ENCODE results near the gene AFMID. TPM values are rescaled to one million over a fixed set of nuclear protein-coding genes. Genes with fewer than 3 reads are reported as not detected.

AFMID gene
- total RNA-seq, 1 donor from 2014 or later: 26.5 TPM

DNA sequence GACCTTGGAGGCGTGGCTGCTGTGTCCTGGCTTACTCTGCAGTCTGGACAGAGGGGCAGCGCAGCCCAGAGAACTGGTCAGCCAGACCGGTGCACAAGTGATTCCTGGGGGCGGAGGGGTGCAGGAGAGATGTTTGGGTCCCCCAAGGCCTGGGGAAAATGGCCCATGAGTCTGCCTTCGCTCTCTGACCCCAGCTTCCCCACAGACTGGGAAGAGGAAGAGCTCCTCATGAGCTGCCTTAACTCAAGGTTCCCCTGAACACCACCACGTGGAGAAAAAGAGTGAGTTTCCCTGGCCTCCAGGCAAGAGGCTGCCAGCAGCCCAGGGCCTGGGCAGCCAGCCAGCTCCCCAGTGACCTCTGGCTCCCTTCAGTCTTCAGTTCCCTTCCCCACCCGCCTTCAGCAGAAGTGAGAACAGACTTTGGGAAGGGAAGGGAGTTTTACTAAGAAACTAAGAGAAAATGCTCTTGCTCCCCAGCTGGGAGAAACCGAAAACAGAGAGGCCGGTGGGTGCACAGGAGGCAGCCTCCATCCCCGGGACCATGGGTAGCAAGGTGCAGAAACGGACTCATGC, 42.9 kb upstream of the AFMID start:
- TF ChIP-seq, protein P1, sequence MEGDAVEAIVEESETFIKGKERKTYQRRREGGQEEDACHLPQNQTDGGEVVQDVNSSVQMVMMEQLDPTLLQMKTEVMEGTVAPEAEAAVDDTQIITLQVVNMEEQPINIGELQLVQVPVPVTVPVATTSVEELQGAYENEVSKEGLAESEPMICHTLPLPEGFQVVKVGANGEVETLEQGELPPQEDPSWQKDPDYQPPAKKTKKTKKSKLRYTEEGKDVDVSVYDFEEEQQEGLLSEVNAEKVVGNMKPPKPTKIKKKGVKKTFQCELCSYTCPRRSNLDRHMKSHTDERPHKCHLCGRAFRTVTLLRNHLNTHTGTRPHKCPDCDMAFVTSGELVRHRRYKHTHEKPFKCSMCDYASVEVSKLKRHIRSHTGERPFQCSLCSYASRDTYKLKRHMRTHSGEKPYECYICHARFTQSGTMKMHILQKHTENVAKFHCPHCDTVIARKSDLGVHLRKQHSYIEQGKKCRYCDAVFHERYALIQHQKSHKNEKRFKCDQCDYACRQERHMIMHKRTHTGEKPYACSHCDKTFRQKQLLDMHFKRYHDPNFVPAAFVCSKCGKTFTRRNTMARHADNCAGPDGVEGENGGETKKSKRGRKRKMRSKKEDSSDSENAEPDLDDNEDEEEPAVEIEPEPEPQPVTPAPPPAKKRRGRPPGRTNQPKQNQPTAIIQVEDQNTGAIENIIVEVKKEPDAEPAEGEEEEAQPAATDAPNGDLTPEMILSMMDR (IDR thresholded peaks at IDR 0.05; ENCODE audit: unreplicated experiment): no peak
- Mint-ChIP-seq H3K36me3 (ENCODE audit: insufficient read depth) (no peaks in the 10 kb centered on the region), H3K27ac (no peak overlapping the region), H3K9me3 (ENCODE audit: low read depth) (no peaks in the 10 kb centered on the region), H3K4me3 (ENCODE audit: low read depth) (no peak overlapping the region), H3K4me1 (ENCODE audit: low read depth) (peaks cover 4% of the 10 kb centered on the region), H3K27me3 (peaks cover 10% of the 10 kb centered on the region)
- DNase-seq (ENCODE audit: low spot score, unreplicated experiment): no peak

GRCh38 chr17:78144736-78145641, 42.2 kb upstream of the AFMID start:
- TF ChIP-seq, protein P1 (IDR thresholded peaks at IDR 0.05; ENCODE audit: unreplicated experiment): no peak
- Mint-ChIP-seq H3K9me3 (ENCODE audit: low read depth) (no peaks in the 10 kb centered on the region), H3K27me3 (peaks cover 8% of the 10 kb centered on the region), H3K36me3 (ENCODE audit: insufficient read depth) (no peaks in the 10 kb centered on the region), H3K27ac (no peak overlapping the region), H3K4me3 (ENCODE audit: low read depth) (no peak overlapping the region), H3K4me1 (ENCODE audit: low read depth) (peaks cover 4% of the 10 kb centered on the region)
- no peak for DNase-seq (ENCODE audit: low spot score, unreplicated experiment)

DNA sequence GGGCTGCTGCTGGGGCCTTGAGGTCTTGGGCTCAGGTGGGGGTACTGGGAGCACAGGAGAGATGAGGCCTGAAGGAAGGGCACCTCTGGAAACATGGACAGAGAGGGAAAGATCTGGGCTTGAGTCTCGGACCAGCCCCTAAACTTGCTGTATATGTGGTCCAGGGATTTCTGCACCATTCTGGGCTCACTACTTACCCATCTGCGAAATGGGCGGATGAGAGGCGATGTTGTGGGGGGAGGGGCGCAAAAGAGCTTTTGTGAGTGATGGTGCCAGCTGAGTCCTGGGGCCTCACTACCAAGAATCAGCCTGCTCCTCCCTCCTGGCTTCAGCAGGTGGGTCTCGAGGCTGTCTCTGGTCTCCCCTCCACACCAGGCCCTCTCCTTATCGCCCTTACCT, 40.7 kb upstream of the AFMID start:
- H3K4me3 Mint-ChIP-seq (ENCODE audit: low read depth): no peak overlapping the region
- TF ChIP-seq, protein P1 (IDR thresholded peaks at IDR 0.05; ENCODE audit: unreplicated experiment): no peak
- no peak for DNase-seq (ENCODE audit: low spot score, unreplicated experiment)
- H3K27me3 Mint-ChIP-seq: peaks cover under 1% of the 10 kb centered on the region
- H3K9me3 Mint-ChIP-seq (ENCODE audit: low read depth): no peaks in the 10 kb centered on the region
- no peak overlapping the region for H3K27ac Mint-ChIP-seq
- peaks cover 13% of the 10 kb centered on the region for H3K4me1 Mint-ChIP-seq (ENCODE audit: low read depth)
- H3K36me3 Mint-ChIP-seq (ENCODE audit: insufficient read depth): no peaks in the 10 kb centered on the region

DNA sequence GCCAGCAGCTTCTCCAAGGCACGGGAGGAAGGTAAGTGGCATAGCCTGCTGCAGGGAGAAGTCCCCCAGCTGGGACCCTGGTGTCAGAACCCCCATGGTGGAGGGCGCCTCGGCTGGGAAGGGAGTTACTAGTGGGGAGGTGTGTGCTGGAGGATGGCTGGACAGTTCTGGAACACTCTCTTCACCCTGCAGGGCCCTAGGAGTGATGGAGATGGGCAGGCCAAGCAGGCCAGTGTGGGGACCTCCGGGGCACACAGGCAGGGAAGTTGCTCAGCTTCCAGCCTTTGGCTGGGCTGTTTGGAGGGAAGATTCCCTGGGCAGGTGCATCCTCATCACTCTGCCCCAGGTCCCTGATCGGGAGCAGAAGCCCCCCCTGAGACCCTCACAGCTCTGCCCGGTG, 40.3 kb upstream of the AFMID start:
- Mint-ChIP-seq H3K4me3 (ENCODE audit: low read depth) (no peak overlapping the region), H3K9me3 (ENCODE audit: low read depth) (no peaks in the 10 kb centered on the region), H3K4me1 (ENCODE audit: low read depth) (peaks cover 16% of the 10 kb centered on the region), H3K27me3 (no peaks in the 10 kb centered on the region), H3K36me3 (ENCODE audit: insufficient read depth) (no peaks in the 10 kb centered on the region), H3K27ac (no peak overlapping the region)
- TF ChIP-seq, protein P1 (IDR thresholded peaks at IDR 0.05; ENCODE audit: unreplicated experiment): no peak
- no peak for DNase-seq (ENCODE audit: low spot score, unreplicated experiment)

DNA sequence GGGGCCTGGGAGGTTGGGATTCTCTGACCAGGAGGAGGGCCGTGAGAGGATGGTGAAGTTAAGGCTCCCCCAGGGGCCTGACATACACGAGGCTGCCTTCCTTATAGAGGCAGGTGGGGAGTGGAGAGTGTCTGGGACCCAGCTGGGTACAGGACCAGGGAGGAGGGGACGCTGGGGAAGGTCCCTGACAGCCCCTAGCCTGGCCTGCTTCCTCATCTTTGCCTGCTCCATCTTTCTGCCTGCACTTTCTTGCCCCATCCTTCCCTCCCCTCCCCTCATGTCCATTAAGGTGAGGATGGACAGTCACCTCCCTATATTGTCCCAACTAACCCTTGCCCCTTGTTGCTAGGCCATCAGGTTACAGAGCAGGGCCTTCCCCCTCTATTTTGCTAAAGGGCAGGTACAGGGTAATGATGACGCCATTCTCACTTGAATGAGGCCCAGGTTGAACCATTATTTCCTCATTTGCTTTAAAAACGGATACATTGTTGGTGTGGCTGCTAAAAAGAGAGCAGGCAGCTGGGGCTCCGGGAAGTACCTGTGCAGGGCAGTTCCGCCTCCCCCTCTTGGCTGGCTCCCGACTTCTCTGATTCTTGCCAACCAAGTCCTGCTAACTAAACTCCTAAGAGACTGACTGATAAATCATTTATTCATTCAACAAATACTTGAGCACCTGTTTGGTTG, 39.7 kb upstream of the AFMID start:
- DNase-seq (ENCODE audit: low spot score, unreplicated experiment): no peak
- TF ChIP-seq, protein P1 (IDR thresholded peaks at IDR 0.05; ENCODE audit: unreplicated experiment): no peak
- H3K36me3 Mint-ChIP-seq (ENCODE audit: insufficient read depth): no peaks in the 10 kb centered on the region
- H3K9me3 Mint-ChIP-seq (ENCODE audit: low read depth): no peaks in the 10 kb centered on the region
- no peak overlapping the region for H3K4me3 Mint-ChIP-seq (ENCODE audit: low read depth)
- H3K4me1 Mint-ChIP-seq (ENCODE audit: low read depth): peaks cover 16% of the 10 kb centered on the region
- peak overlapping the region; percentile 78 for H3K27ac Mint-ChIP-seq
- no peaks in the 10 kb centered on the region for H3K27me3 Mint-ChIP-seq

All from progenitor cell of endocrine pancreas (in vitro differentiated cells).